ENCODE results near the gene CBS.
"Not testable (repeated sequence)": the region's sequence is repeated elsewhere in the genome, so short reads cannot be mapped to it uniquely, and the experiment has no call there.

Gene CBS

DNA sequence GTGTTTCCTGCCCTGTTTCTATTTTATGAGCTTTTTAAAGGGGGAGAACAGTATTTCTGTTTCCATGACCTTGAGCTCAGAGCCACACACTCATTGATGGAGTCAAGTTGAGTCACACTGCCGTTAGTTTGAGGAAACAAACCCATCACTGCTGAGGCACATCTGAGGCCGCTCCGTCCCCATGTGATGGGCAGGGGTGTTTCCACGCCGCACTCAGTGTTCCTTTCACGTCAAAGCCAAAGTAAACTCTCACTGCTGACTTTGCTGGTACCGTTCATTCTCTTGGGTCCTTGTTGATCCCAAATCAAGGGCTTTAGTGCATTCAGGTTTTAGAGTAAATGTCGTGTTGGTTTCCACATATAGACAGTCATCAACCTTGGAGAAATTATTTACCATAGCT lies 52.5 kb downstream of the CBS start:
- DNase-seq: no peak

DNA sequence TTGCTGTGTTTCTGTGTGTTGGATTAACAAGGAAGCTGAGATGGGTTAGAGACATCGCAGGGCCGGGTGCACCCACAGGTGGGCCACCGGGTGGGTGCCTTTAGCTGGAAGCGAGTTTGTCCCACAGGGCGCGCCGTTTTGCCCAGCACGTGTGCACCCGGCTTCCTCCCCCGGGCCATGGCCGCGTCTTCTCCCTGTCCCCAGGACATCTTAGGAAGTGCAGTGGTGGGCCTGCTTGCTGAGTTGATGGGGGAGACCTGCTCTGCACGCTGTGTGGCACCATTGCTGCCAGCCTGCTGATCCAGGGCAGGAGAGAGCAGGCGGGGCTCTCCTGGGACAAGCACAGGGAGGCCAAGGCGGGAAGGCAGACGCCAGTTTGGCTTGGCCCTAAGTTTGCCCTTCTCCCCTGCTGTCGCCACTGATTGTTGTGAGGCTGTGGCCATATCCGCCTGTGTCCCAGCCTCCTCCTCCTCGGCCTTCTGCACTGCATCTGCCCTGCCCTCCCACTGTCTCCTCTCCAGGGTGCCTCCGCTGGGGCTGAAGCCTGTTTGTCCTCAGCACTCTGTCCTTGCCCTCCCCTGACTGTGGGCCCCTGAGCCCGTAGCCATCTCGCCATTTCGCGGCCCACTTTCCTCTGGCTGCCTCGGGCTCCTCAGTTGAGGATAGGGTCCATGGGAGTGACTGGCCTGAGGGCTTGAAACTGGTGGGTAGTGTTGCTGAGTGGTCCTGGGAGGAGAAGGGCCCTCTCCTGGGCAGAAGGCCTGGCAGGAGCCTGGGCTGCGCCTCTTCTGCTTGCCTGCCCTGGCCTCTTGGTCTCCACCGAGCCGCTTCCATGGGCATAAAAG lies 53.7 kb downstream of the CBS start:
- no peak for DNase-seq

DNA sequence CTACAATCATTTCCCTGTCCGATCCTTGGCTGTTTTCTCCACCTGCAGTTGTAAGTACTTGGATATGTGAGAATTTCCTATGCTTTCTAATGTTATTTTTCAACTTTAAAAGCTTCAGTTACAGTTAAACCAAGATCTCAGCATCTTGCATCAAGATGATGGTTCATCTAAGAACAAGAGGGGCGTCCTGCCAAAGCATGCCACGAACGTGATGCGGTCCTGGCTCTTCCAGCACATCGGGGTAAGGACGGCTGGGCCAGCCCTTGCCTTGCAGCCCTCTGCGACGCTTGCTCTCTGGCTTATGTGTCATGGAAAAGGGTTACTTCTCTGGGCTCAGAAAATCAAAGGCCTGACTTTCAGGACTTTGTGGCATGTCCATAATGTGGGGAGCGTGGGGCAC lies 54.4 kb downstream of the CBS start:
- no peak for DNase-seq

DNA sequence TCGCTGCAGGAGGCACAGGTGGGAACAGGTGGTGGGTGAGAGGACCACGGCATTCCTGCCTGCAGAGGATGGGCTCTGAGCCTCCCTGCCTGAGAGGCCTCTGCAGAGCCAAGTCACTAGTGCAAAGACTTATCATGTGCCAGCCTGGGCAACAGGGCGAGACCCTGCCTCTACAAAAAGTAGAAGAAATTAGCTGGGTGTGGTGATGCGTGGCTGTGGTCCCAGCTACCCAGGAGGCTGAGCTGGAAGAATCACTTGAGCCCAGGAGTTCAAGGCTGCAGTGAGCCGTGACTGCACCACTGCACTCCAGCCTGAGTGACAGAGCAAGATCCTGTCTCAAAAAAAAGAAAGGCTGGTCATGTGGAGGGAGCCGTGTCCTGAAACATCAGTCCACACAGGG lies 54.9 kb downstream of the CBS start:
- no peak for DNase-seq

DNA sequence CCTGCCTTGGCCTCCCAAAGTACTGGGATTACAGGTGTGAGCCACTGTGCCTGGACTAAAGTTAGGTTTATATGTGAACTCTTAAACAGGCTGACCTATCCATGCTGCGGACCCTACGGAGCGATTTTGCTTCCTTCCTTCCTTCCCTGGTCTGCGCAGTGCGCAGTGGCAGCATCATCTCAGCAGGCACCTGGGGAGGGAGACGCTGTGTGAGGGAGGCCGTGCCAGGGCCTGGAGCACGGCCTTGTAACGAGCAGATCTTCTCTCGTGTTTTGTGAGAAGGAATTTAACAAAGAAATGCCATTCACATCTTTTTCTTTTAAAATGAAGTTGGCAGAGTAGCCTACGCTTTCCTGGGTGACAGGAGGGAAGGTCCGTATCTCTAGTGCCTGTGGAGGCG lies 55.5 kb downstream of the CBS start:
- no peak for DNase-seq

DNA sequence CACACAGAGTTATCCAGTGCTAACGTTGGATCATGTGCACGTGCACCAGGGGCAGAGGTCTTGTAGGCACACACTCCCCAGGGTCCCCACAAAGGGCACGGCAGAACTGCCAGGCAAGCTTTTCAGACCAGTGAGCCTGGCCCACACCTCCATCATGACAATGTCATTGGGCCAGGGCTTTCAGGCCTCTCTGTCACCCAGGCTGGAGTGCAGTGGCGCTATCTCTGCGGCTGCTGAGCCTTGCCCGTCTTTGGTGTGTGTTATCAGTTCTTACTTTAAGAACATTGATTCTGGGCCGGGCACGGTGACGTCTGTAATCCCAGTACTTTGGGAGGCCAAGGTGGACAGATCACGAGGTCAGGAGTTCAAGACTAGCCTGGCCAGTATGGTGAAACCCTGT lies 57.1 kb downstream of the CBS start:
- no peak for DNase-seq

DNA sequence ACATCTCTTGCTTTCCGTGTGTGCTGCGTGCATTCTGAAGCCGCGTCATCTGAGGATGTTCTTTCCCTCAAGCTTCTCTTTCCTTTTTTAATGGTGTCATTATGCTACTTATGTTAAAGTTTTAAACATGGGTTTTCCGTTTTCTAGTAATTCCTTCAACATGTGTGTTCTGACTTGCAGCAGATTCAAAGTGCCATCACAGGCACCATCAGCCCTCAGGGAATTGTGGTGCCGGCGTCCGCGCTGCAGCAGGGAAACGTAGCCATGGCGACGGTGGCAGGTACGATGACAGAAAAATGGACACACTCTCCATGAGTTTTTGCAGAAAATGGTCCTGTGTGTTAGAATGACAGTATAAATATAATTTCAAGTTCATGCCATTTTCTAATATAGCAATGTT lies 58.9 kb downstream of the CBS start:
- no peak for DNase-seq

DNA sequence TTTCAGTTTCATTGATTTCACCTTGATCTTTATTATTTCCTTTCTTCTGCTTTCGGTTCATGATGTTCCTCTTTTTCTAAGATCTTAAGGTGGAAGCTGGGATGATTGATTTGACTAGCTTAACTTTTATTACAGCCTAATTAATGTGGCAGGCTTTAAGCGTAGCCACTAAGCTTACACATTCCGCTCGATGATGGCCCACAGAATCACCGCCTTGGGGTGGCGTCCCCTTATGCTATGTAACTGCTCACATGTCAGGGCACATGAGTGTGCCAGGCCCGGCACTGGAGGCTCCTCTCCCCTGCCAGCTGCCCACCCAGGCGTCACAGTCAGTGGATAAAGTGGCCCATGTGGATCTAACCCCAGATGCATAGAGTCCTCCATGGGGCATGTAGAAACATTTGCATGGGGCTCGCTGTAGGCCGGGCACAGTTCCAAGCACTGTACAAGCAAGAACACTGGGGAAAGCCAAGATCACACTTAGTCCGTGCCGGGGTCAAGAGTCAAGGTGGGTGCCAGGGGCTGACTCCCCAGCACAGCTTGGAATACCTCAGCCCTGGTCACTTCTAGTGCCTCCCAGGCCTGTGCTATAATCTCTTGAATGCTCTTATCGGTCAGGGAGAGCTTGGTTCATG lies 59.6 kb downstream of the CBS start:
- DNase-seq: no peak

DNA sequence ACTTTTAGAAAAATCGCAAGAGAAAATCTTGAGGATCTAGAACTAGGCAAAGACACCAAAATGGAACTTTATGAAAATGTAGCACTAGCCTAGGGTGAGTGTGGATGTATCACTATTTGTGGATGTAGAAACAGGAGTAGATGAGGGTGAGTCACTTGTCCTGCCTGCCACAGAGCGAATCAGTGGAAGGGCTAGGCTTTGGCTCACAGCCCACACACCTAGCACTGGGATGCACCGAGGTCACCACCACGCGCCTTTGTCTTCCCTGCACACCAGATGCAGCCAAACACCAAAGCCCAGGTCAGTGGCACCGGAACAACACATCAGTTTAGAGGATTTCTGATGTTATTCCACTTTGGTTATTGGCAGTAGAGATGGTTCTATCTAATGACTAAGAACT lies 63.0 kb downstream of the CBS start:
- no peak for DNase-seq

DNA sequence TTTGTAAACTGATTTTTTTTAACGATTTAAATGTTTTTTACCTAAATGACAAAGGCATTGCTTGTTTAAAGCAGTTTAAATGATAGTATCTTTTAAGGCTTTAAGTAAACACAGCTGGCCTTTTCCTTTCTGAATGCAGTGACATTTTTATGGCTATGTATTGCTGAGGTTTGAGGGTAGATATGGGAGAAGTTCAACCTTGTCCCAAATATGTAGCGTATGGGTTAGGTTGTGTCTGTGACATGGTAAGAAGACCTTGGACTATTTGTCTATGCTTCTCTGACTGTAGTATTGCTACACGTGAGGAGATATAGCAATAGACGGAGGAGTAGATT lies 68.8 kb downstream of the CBS start:
- DNase-seq: no peak

DNA sequence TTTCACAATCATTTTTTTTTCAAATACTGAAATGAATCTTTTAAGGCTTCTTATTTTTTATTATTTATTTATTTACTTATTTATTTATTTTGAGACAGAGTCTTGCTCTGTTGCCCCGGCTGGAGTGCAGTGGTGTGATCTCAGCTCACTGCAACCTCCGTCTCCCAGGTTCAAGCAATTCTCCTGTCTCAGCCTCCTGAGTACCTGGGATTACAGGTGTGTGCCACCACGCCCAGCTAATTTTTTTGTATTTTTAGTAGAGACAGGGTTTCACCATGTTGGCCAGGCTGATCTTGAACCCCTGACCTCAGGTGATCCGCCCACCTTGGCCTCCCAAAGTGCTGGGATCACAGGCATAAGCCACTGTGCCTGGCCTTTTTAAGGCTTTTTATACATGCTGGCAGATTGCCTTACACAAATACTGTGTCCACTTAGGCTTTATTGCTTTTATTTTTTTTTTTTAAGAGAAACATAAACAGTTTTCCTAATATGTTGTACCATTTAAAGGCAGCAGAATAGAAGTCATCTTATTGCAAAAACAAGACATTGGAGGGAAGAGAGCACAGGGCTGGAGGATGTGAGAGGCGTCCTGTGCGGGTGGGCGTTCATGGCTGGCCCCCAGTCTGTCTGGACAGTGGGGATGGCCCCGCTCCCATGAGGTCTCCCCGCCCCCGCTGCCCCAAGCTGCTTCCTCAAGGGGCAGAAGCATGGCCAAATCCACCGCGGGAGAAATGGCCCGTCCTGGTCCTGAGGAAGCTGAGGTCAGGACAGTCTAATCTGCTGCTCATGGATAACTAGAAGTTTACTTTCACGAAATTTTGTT lies 69.4 kb downstream of the CBS start:
- DNase-seq: not testable (repeated sequence)

DNA sequence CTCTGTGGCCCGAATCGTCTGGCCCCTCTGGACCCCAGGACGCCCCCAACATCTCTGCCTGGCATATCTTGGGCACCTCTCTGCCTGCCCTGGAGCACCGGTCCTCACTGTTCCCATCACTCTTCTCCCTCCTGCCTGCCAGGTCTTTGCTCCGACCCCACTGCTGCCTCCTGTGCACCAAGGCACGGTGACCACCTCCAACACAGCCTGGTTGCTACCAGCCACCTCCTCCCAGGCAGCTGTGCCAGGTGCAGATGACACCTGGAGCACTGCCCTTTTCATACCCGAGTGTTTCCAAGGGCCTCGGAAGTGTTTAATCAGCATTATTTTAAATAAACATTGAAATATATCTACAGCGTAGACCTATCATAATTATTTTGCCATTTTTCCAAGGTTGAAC lies 70.0 kb downstream of the CBS start:
- no peak for DNase-seq

DNA sequence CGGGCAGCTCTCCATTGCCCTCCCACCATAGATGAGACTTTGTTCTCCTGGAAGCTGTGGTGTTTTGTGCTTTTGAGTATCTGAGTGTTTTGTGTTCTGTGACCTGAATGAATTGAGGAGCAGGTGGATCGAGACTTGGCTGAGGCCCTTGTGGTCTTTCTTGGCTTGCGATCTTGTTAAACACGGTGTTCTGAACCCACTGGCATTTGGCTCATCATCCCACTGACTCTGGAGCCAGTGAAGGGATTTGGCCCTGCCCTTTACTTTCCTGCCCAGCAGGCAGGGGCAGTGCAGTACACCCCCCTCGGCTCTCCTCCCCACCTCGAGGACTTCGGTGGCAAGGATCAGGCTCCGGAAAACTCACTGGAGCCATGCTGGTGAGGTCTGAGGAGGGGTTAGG lies 70.7 kb downstream of the CBS start:
- no peak for DNase-seq
